K562 (cell line): ENCODE measurements around the gene WASF2. TPM values are rescaled to one million over a fixed set of nuclear protein-coding genes. Genes with fewer than 3 reads are reported as not detected.
A peak's percentile ranks its signal among the peaks of the same experiment; 100 is the strongest.

ENCODE experiments used
- ATF4 ChIP-seq: fragments of 450-650 bp; formaldehyde crosslinking; IDR thresholded peaks from 2 replicates; pipeline ENCODE4 v1.4.0; 2022; ENCODE audit warnings: mild to moderate bottlenecking, moderate library complexity
- BHLHE40 ChIP-seq: IDR thresholded peaks from 2 replicates; pipeline ENCODE4 v1.6.1; 2011; ENCODE audit warnings: low read length, improper control_type of control experiment
- CHD1 ChIP-seq: fragments of 200-600 bp; sonication (generic); IDR thresholded peaks from one replicate; pipeline ENCODE4 v1.6.1; 2012; ENCODE audit warnings: mild to moderate bottlenecking, moderate library complexity, low read length, inconsistent platforms
- CREB5 ChIP-seq: fragments of 250-450 bp; sonication (Bioruptor Pico); IDR thresholded peaks from 2 replicates; pipeline ENCODE4 v1.5.0; 2020; ENCODE audit warnings: mild to moderate bottlenecking
- E2F6 ChIP-seq, 2 experiments: IDR thresholded peaks; 2 replicates each; pipeline ENCODE4 v1.6.1; 2011; ENCODE audit warnings: borderline replicate concordance in 1 of 2, control low read depth in 1 of 2, low read depth in 1 of 2, low read length in 1 of 2, mild to moderate bottlenecking in 1 of 2, mixed read lengths in 1 of 2, moderate library complexity in 1 of 2; ENCODE audit not compliant: insufficient read depth in 1 of 2, insufficient read length in 1 of 2, poor library complexity in 1 of 2, severe bottlenecking in 1 of 2; ENCODE audit errors: extremely low read depth in 1 of 2
- ELK1 ChIP-seq: sonication (generic); formaldehyde crosslinking; IDR thresholded peaks from 2 replicates; pipeline ENCODE4 v1.8.1; 2022; ENCODE audit warnings: missing genetic modification reagents
- ELK3 ChIP-seq: fragments of 450-650 bp; formaldehyde crosslinking; IDR thresholded peaks from 2 replicates; pipeline ENCODE4 v1.4.0; 2020; ENCODE audit warnings: mild to moderate bottlenecking
- EP400 ChIP-seq: fragments of 450-650 bp; IDR thresholded peaks from 2 replicates; pipeline ENCODE4 v1.6.1; 2017; ENCODE audit warnings: antibody characterized with exemption, mild to moderate bottlenecking, moderate library complexity
- HBP1 ChIP-seq: fragments of 450-650 bp; formaldehyde crosslinking; IDR thresholded peaks from 2 replicates; pipeline ENCODE4 v1.4.0; 2022; ENCODE audit warnings: missing genetic modification characterization
- NR2F6 ChIP-seq: fragments of 450-650 bp; formaldehyde crosslinking; IDR thresholded peaks from 2 replicates; pipeline ENCODE4 v1.4.0; 2020; ENCODE audit warnings: mild to moderate bottlenecking
- PRDM10 ChIP-seq: fragments of 450-650 bp; IDR thresholded peaks from 2 replicates; pipeline ENCODE4 v1.6.1; 2018; ENCODE audit not compliant: partially characterized antibody
- TFAP4 ChIP-seq: sonication (generic); formaldehyde crosslinking; IDR thresholded peaks from 2 replicates; pipeline ENCODE4 v1.8.0; 2022; ENCODE audit warnings: missing genetic modification reagents, mild to moderate bottlenecking, moderate library complexity, borderline replicate concordance
- ZNF707 ChIP-seq: fragments of 250-450 bp; sonication (Bioruptor Pico); conservative IDR thresholded peaks from 2 replicates; pipeline ENCODE4 v1.8.0; 2022; ENCODE audit warnings: inconsistent platforms, mild to moderate bottlenecking, moderate library complexity
- polyA plus RNA-seq, 8 experiments: library from polyadenylated mRNA; depleted of rRNA in 4 of 8; stranded (reverse) in 5 of 8; unstranded in 3 of 8; fragments of >200 nt; fragmentation: Nextera tagmentation in 2 of 8; fragmentation: Illumina TruSeq in 1 of 8; extraction: Ambion mirVana in 2 of 8; extraction: Trizol in 1 of 8; gene quantifications; 2 replicates each; pipeline versions ENCODE4 v1.2.1 to v1.2.3, GENCODE V29; 2011 to 2014; ENCODE audit warnings: inconsistent platforms in 1 of 8, missing spikeins in 1 of 8
- total RNA-seq, 7 experiments: library from RNA; depleted of rRNA in 6 of 7; stranded (reverse); fragments of >200 nt in 6 of 7; fragmentation: Illumina TruSeq in 2 of 7; extraction: Trizol in 2 of 7; gene quantifications; 2 replicates each; pipeline versions ENCODE4 v1.2.1 to v1.2.3, GENCODE V29; 2011 to 2021; ENCODE audit warnings: low replicate concordance in 1 of 7

The WASF2 gene
- total and polyA plus RNA-seq, 9 of the 15 experiments (the other 6 are each of a cell fraction or from before 2014, with no cell fraction given), result 8.2 to 163 (median 31.2) TPM

- TF ChIP-seq ZNF707 (no peak), E2F6 (IDR thresholded peaks at IDR 0.05; ENCODE audit: borderline replicate concordance in 1 of 2, extremely low read depth in 1 of 2, insufficient read depth in 1 of 2, insufficient read length in 1 of 2, low read depth in 1 of 2, low read length in 1 of 2, poor library complexity in 1 of 2, severe bottlenecking in 1 of 2) (peak; percentile 40 to 93), EP400 (peak; percentile 88), ELK3 (CRISPR knock-in tag) (no peak), PRDM10 (peak; percentile 34), CREB5 (CRISPR knock-in tag) (no peak; the same call in 1 of the 2 replicates), ELK1 (0 out of 2 replicates have a peak, but pooled peaks have one; percentile 69), BHLHE40 (0 out of 2 replicates have a peak, but pooled peaks have one; percentile 47), NR2F6 (CRISPR knock-in tag) (no peak), TFAP4 (peak; percentile 76; the same call in 1 of the 2 replicates), CHD1 (no peak), ATF4 (CRISPR knock-in tag) (no peak), HBP1 (CRISPR knock-in tag) (peak; percentile 57; the same call in 1 of the 2 replicates)
Measured at GRCh38 chr1:27392096-27392777, 97.7 kb downstream of the WASF2 start, which contains the start of gene GPR3 (continued).
